SKM-1 treated with dmso at 0.1 percent for 144 hours (cell line): ENCODE measurements around the gene ABCA4.

Source experiments
- DNase-seq: peaks from one replicate; lab custom pipeline; 2025; ENCODE audit not compliant: unreplicated experiment; lab: John Stamatoyannopoulos, UW

ABCA4 gene

DNA sequence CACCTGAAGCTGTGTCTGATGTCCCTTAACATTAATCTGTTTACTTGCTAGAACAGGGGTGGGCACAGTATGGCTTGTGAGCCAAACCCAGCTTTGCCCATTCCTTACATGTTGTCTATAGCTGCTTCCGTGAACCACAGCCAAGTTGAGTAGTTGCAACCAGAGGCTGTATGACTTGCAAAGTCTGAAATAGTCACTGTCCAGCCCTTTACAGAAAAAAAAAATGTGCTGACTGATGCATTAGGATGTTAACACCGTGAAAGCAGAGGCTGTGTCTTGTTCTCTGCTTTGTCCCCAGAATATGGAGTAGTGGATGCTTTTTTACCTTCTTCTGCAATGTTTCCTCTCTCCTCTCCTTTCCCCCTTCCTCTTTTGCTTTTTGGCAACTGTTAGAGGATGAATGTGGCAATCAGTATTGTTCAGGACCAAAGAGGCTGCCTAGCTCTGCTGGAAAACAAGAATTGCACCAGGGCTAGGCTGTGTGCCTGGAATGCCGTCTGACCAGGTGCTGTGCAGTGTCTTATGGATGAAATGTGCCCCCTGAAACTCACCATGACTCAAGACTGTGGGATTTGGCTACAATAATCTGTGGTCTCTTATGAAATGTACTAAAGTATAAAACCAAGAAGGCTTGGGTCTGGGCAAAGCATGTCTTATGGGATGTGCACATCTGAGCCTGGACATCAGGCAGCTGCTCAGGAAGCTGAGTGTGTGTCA is 132.2 kb downstream of the ABCA4 start:
- peak; percentile 75 for DNase-seq

DNA sequence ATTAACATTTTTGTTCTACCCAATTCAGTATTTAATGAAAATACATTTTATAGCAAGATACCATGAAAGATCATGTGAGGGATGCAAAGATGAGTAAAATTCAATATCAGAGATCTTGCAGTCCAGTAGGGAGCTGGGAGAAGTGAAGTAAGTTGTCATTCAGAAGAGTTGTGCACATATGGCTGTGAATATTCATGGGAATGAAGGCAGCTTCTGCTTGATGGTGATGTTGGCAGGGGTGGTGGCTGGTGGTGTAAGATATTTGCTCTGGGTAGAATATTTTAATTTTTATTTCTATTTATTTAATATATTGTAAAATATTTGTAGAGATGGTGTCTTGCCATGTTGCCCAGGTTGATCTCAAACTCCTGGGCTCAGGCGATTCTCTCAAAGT is 139.7 kb downstream of the ABCA4 start:
- DNase-seq: no peak

DNA sequence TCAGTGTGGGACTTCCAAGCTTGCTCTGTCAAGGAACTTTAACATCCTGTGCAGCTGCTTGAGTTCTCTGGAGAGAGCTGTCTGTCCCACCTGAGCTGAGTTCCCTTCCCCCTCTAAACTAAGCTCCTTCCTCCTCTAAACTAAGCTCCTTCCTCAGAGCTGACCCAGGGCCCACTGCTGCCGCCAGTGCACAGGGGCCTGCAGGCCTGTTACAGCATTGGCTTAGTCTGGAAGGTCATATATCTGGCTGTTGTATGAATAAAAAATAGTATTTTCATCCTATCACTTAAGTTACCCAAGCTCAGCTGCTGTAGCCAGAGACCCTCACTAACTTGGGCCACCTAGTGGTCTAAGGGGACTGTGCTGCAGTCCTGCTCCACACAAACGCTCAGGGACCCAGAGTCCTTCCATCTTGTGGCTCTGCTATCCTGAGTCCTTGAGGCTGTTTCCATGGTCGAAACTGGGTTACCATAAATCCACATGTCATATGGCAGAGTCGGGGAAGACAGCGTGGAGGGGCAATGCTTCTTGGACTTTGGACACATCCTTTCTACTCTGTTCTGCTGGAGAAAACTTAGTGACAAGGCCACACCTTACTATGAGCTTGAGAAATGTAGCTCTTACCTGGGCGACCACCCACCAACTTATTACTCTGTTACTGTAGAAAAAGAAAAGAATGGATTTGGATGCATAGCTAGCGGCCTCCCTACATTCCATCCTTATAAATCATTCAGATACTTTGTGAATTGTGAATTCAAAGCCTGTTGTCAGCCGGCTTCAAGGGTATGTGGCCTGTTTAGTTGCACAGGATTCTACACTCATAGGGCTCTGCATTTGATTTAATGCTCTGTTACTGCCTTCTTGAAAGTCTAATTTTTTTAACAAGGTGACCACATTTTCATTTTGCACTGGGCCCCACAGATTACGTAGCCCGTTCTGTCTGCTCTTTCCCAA is 140.4 kb downstream of the ABCA4 start:
- DNase-seq: no peak

DNA sequence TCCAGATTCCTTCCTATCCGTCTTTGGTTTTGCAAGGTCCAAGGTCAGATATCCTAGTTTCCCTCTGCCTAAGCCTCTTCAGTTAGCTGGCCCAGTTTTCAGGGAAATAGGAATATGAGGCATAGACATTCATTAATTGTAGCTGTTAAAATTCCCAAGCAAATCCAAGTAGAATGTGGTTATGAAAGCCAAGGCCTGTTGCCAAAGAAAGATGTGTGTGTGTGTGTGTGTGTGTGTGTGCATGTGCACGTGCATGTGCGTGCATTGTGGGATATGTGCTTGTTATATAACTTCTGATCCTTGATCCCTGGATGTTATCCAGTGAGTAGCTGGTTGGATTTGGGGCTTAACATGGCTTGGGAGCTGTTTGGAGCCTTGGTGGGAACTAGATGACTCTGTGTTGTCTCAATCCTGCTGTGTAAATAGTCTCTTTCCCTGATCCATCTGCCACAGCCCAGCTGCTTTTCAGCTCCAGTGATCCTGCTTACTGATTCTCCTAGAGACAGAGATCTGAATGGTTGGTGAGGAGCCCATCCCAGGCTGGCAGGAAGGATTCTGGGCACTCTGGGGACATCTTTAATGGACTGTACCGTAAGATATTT is 141.1 kb downstream of the ABCA4 start:
- DNase-seq: no peak

DNA sequence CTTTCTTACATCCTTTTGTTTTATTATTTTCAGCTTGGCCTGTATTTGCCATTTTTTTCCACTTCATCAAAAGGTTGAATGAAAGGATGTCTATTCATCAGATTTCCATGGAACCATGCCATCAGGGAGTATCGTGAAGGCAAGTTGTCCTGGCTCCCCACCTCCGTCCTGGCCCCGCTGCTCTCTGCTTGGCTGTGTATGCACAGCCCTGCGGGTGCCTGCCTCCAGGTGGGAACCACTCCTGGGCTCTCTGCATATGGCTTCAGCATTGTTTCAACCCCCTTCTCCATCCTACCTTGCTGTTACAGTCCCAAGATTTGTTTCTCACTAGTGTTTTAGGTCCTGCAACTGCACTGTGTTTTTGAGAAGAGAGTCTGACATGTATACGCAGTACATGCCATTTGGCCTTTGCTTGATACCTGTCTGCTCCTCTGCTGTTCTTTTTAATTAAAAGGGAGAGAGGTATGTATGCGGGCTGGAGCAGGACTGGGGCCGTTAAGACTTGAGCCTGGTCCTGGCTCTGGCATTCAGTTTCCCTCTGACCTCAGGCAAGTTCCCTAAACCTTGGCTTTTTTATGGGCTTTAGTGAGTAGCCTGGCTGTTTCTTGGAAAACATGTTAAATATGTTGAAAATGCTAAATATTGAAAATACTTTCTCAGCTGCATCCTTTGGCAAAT is 141.8 kb downstream of the ABCA4 start:
- no peak for DNase-seq

DNA sequence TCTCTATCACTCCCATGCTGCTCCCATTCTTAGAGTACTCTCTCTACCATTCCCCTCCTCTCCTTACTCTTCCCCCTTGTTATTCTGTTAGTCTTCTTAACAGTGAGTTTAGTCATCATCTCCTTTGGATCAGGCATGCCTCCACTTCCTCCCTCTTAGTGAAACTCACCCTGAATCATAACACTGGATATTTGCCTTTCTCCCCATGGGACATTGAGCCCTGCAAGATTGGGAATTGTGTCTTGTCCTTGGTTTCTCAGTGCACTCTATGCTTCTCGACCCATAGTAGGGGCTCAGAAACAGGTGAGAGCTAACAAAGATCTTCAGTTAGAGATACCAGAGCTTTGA is 143.4 kb downstream of the ABCA4 start:
- DNase-seq: no peak

DNA sequence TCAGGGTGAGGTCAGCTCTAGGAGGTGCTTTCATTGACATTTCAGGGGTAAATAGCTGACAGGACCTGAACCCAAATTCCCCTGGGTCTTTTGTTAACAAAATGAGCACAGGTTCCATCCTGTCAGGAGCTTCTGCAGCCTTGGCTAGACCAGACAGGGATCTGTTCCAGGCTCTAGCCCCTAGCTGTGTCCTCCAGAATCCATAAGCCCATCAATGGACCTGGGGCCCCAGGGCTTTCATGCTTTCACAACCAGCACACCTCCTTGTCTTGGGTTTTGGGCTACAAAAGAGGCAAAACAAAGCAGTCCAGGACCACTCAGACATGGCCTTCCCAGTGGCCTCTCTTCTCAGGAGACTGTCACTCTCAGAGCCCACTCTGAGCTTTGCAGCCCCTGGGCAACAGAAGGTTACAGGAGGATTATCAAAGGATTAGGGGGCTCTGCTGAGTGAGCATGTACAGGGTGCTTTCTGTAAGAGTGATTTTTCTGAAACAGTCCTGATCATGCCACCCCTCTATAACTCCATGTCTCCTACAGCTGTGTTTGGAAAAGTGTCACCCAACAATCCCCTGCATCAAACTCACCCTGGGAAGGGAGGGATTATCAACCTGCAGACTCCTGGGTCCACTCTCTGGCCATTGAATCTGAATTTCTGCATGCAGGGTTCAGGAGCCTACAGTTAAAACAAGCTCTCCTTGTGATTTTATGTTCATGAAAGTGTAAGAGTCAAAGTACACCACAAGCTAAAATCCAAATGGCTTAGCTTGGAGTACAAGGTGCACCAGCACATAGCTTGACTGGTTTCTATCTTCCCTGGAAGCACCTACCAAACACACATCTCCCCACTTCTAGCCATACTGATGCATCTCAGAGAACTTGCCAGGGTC is 144.0 kb downstream of the ABCA4 start:
- no peak for DNase-seq

DNA sequence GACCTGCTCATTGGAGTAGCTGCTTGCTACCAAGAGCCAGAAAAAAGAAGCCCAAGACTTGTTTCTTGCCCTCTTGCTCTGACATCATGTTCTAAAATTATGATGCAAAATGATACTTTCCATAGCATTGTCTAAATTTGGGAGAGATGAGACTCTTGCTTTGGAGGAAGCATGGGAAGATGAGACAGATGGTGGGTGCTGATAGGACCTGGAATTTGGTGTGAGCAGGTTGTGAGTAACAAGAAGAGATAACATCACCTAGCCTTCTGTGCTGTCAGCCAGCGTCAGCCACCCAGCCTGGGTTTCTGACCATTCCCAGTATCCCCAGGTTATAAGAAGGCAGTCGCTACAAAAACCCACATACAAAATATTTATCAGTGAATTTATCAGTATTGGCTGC is 144.7 kb downstream of the ABCA4 start:
- no peak for DNase-seq

DNA sequence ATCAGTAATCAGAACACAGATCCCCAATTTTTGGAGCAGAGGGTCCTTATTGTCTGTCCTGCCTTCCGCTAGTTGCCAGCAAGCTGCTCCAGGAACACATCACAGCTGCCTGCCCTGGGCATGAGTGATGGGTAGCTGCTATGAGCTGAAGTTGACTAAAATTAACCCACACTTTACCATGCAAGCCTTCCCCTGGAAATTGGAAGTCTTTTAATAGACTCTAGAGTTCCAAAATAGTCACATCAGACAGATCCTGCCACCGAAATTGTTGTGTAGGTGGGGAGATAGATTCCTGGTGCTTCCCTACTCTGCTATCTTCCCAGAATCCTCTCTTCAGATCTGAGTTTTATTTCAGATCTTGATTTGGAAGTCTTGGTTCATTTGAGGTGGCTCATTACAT is 148.6 kb downstream of the ABCA4 start:
- no peak for DNase-seq

DNA sequence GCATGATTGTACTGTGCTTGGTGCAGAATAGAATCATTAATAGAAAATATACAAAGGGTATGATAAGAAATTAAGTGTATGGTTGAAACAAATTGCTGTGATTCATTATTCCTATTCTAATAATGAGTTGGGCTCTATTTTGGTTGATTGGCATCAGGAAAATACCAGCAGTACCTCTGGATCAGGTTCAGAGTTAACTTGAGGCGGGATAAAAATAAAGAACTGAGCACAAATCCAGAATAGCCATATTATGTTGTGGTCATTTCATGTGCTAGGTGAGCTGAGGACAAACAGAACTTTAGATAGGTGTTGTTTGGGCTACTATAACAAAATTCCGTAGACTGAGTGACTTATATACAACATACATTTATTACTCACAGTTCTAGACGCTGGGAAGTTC is 151.1 kb downstream of the ABCA4 start:
- DNase-seq: no peak

DNA sequence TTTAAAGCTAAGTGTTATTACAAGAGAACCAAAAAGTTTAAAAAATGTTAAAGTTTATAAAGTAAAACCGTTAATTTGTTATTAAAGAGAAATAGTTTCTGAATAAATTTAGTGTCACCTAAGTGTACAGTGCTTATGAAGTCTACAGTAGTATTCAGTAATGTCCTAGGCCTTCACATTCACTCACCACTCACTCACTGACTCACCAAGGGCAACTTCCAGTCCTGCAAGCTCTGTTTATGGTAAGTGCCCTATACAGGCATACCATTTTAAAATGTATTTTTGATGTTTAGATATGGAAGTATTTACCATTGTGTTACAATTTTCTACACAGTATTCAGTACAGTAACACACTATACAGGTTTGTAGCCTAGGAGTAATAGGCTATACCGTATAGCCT is 151.6 kb downstream of the ABCA4 start:
- DNase-seq: no peak

DNA sequence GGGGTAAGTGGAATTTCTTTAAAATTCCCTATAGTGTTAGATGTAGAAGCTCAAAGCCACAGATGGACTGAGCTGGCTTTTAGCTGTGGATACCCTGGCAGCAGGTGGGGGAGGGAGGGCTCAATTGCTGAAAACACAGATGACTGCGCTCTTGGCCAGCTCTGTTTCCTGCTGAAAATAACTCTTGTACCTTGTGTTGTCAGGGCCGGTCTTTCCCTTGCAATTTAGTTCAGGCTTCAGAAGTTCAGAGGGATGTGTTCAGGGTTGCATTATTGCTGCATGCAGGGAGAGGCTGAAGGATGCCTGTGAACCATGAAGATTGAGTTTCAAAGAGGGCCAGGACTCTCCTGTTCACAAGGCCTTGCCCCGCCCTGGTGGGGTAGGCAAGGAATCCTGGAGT is 153.6 kb downstream of the ABCA4 start:
- DNase-seq: no peak

DNA sequence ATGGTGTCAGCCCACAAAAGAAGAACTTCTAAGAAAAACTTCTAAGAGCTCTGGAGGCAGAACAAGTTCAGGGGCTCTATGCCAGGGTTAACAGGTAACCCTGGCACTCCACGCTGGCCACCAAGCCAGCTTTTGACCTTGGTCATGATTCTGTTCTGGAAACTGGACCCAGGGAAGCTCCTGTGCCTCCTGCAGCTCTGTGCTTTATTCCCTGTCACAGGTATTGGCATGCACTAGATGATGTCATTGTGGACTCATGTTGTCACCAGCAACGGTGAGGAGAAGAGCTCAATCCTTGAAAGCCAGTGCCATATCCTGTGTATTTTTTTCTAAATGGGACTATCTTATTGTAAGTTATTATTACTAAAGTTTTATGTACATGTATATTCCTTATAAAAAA is 155.1 kb downstream of the ABCA4 start:
- no peak for DNase-seq

DNA sequence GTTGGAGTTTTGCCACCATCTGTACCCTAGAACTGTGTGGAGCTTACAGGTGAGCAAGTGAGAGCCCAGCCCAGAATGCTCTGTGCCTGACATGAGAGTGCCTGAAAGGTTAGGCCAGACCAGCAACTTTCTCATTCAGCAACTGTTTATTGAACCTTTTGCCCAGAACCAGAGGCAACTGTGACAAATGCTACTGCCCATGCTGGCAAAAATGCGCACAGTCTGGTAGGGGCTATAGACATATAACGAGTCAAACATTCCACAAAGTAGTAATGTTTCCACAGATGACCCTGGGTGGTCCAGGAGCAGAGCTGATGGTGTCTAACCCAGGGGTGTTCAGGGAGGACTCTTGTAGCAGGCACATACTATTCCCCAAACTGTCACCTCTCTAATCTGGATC is 155.7 kb downstream of the ABCA4 start:
- no peak for DNase-seq

DNA sequence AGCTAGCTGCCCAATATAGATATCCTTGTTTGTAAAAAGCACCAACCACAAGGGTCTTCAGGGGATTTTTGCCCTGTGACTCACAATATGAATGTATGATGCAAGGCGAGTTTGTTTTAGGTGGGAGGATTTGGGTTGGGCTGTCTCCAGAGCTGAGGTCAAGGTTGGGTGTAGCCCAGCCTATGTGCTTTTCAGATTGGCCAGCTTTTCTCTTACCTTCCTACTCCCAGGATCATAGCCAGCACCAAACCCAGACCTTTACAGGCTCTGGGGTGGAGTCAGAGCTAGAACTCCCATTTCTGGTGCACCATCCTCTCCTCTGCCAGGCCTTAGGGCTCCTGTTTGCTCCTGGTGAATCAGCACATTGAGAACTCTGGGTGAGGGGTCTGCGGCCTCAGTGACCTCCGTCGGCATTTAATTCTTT is 156.2 kb downstream of the ABCA4 start:
- no peak for DNase-seq

DNA sequence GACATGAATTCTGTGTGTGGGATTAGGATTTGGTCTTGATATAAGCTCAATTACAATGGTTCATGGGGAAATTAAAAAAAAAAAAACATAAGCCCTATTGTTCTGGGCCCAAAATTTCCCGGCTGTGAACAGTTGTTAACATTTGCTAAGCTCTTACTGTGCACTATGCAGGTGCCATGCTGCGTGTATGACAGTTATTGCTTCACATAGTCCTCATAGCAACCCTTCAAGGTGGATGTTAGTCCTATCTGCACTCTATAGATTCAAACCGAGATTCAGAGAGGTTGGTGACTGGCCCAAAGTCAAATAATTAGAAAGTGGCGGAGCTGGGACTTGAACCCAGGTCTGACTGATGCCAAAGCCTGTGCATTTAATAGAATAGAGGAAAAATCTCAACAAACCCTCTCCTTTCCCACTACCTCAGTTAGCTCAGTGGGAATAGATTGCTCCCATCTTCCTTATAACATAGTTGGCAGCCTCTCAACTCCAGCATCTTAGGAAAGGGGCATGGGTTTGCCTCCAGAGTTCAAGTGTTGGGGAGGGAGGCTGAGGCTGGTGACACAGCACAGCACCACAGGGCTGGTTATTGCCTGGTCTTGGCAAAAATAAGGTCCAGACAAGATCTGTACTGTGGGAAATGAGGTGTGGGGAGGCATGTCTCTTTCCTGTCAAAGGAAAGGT is 156.7 kb downstream of the ABCA4 start:
- DNase-seq: no peak

DNA sequence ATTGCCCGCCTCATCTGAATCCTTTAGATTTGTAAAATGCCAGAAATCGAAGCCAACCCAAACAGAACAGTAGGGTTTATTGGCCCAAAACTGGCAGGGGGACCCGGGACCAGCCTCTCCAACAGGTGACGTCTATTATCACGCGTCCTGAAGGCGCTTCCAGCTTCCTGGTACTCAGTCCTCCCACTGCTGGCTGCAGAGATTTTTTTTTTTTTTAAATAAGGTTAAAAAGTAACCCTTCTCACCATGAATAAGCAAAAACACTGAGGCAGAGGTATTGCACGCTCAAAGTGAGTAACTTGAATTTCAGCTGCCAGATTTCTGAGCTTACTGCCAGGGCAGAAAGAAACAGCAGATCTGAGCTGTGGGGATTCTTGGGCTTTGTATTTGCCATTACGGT is 157.4 kb downstream of the ABCA4 start:
- DNase-seq: no peak

DNA sequence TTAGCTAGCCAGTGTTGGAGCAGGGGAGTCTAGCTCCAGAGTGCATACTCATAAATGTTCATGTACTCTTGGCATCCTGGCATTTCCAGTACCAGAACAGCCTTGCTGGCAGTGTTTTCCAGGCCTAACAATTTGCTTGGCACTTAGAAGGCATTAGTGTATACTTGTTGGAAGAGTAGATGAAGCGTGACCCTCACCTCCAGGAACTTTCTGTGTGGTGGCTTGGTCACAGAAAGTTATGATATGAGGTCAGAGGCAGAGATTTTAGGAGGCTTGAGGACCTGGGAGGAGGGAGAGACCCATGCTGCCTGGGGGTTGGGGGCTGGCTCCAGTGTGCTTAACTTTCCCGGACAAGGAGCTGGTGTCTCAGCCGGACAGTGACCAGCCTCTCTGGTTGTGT is 159.0 kb downstream of the ABCA4 start:
- no peak for DNase-seq

DNA sequence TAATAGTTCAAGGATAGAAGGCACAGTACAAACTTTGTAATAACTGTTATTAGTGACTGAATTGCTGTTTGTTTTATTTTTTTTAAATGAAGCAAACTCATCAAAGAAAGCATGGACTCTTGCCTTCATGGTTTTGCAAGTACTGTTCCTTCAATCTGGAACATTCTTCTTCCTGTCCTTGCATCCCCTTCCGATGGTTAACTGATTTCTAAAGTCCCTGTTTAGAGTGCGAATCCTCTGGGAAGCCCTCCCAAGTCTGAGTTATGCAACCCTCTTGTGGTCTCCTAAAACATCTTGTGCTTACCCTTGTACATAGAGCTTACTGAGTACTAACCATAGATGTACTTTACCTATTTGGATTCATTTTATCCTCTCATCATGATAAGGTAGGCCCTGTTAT is 159.5 kb downstream of the ABCA4 start:
- DNase-seq: no peak

DNA sequence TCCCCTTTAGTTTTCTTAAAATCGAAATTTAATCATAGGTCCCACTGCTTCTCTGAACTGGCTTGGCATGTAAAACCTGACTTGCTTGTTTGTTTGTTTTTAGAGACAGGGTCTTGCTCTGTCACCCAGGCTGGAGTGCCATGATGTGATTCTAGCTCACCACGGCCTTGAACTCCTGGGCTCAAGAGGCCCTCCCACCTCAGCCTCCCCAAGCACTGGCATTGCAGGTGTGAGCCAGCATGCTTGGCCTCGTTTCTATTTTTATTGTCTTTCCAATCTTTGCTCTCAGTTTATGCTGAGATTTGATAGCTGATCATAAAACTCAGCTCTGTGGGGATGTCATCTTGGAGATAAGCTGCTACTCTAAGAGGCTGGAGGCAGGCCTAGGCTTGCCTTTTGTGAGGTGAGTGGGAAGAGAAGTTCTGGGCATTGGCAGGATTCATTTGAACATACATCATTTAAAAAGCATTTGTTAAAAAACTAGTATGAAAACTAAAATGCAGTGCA is 160.3 kb downstream of the ABCA4 start:
- no peak for DNase-seq
